Measurements from ENCODE around the gene TMC3.

GRCh38 chr15:81387621-81388435 lies 13.8 kb upstream of the TMC3 start:
- TF ChIP-seq CTCF (IDR thresholded peaks at IDR 0.05): no peak
- TF ChIP-seq POLR2A (IDR thresholded peaks at IDR 0.05): no peak
